Nephron progenitor cell (in vitro differentiated cells): Measurements from ENCODE around the gene RFX8.

Experiments used
- DNase-seq: peaks from one replicate; pipeline ENCODE4 v3.0.0; 2021
- H3K27ac Mint-ChIP-seq: 2 replicates; pipeline ENCODE4 v1.8.0; 2021; ENCODE audit warnings: mild to moderate bottlenecking, moderate library complexity, mixed read lengths
- H3K27me3 Mint-ChIP-seq: 2 replicates; pipeline ENCODE4 v1.8.0; 2021; ENCODE audit warnings: mild to moderate bottlenecking, low read depth, mixed read lengths; ENCODE audit not compliant: poor library complexity
- H3K36me3 Mint-ChIP-seq: 2 replicates; pipeline ENCODE4 v1.8.0; 2021; ENCODE audit warnings: low read depth, mixed read lengths
- H3K4me1 Mint-ChIP-seq: 2 replicates; pipeline ENCODE4 v1.8.0; 2021; ENCODE audit warnings: mixed read lengths
- H3K4me3 Mint-ChIP-seq: 2 replicates; pipeline ENCODE4 v1.8.0; 2021; ENCODE audit warnings: mild to moderate bottlenecking, moderate library complexity, mixed read lengths
- H3K9me3 Mint-ChIP-seq: 2 replicates; pipeline ENCODE4 v1.8.0; 2021; ENCODE audit warnings: mild to moderate bottlenecking, moderate library complexity, mixed read lengths
- CTCF ChIP-seq: fragments of 200-600 bp; sonication (generic); IDR thresholded peaks from 2 replicates; pipeline ENCODE4 v1.5.0; 2021; ENCODE audit warnings: antibody characterized with exemption

RFX8 gene

GRCh38 chr2:101387151-101387834, 87.6 kb downstream of the RFX8 start, which contains the start of gene CREG2:
TSS of gene CREG2 (minus strand) at chr2:101387503. CDS start at chr2:101387457, 46 bp downstream.
- Mint-ChIP-seq H3K4me3 (peak within 1 kb of the TSS; percentile 77), H3K4me1 (peaks cover 18% of the 10 kb centered on the region), H3K27ac (no peak within 1 kb of the TSS), H3K36me3 (no peaks in the 10 kb centered on the region), H3K9me3 (no peaks in the 10 kb centered on the region), H3K27me3 (peaks cover 77% of the 10 kb centered on the region)
- peak; percentile 87 for DNase-seq
- peak; percentile 32 for TF ChIP-seq CTCF

- H3K36me3 Mint-ChIP-seq = no peaks in the 10 kb centered on the region
- DNase-seq = no peak
- peaks cover 79% of the 10 kb centered on the region for H3K27me3 Mint-ChIP-seq
- H3K4me1 Mint-ChIP-seq = peaks cover 18% of the 10 kb centered on the region
- H3K9me3 Mint-ChIP-seq = no peaks in the 10 kb centered on the region
- TF ChIP-seq CTCF = no peak
- peak overlapping the region; percentile 77 for H3K4me3 Mint-ChIP-seq
- no peak overlapping the region for H3K27ac Mint-ChIP-seq
Observed at GRCh38 chr2:101386599-101387150, 88.2 kb downstream of the RFX8 start.

GRCh38 chr2:101383016-101383541, 91.8 kb downstream of the RFX8 start:
- H3K4me1 Mint-ChIP-seq = peaks cover 18% of the 10 kb centered on the region
- no peak for DNase-seq
- no peaks in the 10 kb centered on the region for H3K9me3 Mint-ChIP-seq
- H3K4me3 Mint-ChIP-seq = no peak overlapping the region
- no peak for TF ChIP-seq CTCF
- no peaks in the 10 kb centered on the region for H3K36me3 Mint-ChIP-seq
- no peak overlapping the region for H3K27ac Mint-ChIP-seq
- H3K27me3 Mint-ChIP-seq = peaks cover 59% of the 10 kb centered on the region

- no peaks in the 10 kb centered on the region for H3K9me3 Mint-ChIP-seq
Observed at GRCh38 chr2:101382442-101382841, 92.5 kb downstream of the RFX8 start.

GRCh38 chr2:101380376-101380775, 94.5 kb downstream of the RFX8 start:
- Mint-ChIP-seq H3K27ac (no peak overlapping the region), H3K27me3 (peaks cover 35% of the 10 kb centered on the region)

More at GRCh38 chr2:101382442-101382841, 92.5 kb downstream of the RFX8 start:
- Mint-ChIP-seq H3K27ac (no peak overlapping the region), H3K27me3 (peaks cover 56% of the 10 kb centered on the region), H3K4me3 (no peak overlapping the region), H3K4me1 (peaks cover 18% of the 10 kb centered on the region), H3K36me3 (no peaks in the 10 kb centered on the region)
- no peak for TF ChIP-seq CTCF
- no peak for DNase-seq

More at GRCh38 chr2:101380376-101380775, 94.5 kb downstream of the RFX8 start:
- Mint-ChIP-seq H3K36me3 (no peaks in the 10 kb centered on the region), H3K4me1 (peaks cover 18% of the 10 kb centered on the region), H3K4me3 (no peak overlapping the region), H3K9me3 (no peaks in the 10 kb centered on the region)
- no peak for TF ChIP-seq CTCF
- no peak for DNase-seq
